CD4-positive, alpha-beta T cell (primary cell): ENCODE data around the gene SLC11A1. TPM values are rescaled to one million over a fixed set of nuclear protein-coding genes. Genes with fewer than 3 reads are reported as not detected.

Experiments
- ATAC-seq: fragments of 200-7000 bp; cut with Tn5 transposase; one replicate; pipeline ENCODE4 v1.10.0; 2022; ENCODE audit warnings: mild to moderate bottlenecking; ENCODE audit not compliant: poor library complexity
- CTCF ChIA-PET: fragments of 350-600 bp; sonication (Branson Sonifier 250); formaldehyde crosslinking; loops from one replicate; lab custom pipeline; 2021; ENCODE audit warnings: antibody characterized with exemption, inconsistent platforms; lab: Charles Lee
- POLR2A ChIA-PET: fragments of 350-600 bp; sonication (Branson Sonifier 250); formaldehyde crosslinking; loops from one replicate; lab custom pipeline; 2021; ENCODE audit warnings: antibody characterized with exemption, inconsistent platforms; lab: Charles Lee
- DNase-seq, 14 experiments: peaks; one replicate each; pipeline ENCODE4 v3.0.0-alpha.2; 2013 to 2020; ENCODE audit warnings: mixed read lengths in 2 of 14
- H3K27ac ChIP-seq, 2 donors: one replicate each; pipeline versions ENCODE4 v1.5.1 to v1.7.0; 2013; ENCODE audit warnings: low read length in 2 of 2, low read depth in 1 of 2, mild to moderate bottlenecking in 1 of 2
- H3K27me3 ChIP-seq, 2 experiments: 1 replicate in 1 of 2; 2 replicates in 1 of 2; pipeline versions ENCODE4 v1.6.1 to v1.7.0; 2013; ENCODE audit warnings: low read length in 2 of 2, control low read depth in 1 of 2, mild to moderate bottlenecking in 1 of 2, moderate library complexity in 1 of 2; ENCODE audit not compliant: insufficient read depth in 2 of 2, control insufficient read depth in 1 of 2
- H3K36me3 ChIP-seq: one replicate; pipeline ENCODE4 v1.6.1; 2013; ENCODE audit warnings: low read length, control low read depth; ENCODE audit not compliant: insufficient read depth
- H3K4me1 ChIP-seq: one replicate; pipeline ENCODE4 v1.6.1; 2013; ENCODE audit warnings: low read length, control low read depth; ENCODE audit not compliant: insufficient read depth
- H3K4me3 ChIP-seq: one replicate; pipeline ENCODE4 v1.5.1; 2013; ENCODE audit warnings: mild to moderate bottlenecking, low read length, moderate library complexity
- H3K9me3 ChIP-seq, 2 experiments: 1 replicate in 1 of 2; 2 replicates in 1 of 2; pipeline versions ENCODE4 v1.6.1 to v1.7.0; 2013; ENCODE audit warnings: low read length in 2 of 2, mild to moderate bottlenecking in 2 of 2, control low read depth in 1 of 2, moderate library complexity in 1 of 2; ENCODE audit not compliant: control insufficient read depth in 1 of 2, insufficient read depth in 1 of 2
- H3K27ac Mint-ChIP-seq: one replicate; pipeline ENCODE4 v1.8.0; 2020; ENCODE audit warnings: mixed read lengths
- H3K27me3 Mint-ChIP-seq: one replicate; pipeline ENCODE4 v1.8.0; 2021; ENCODE audit warnings: mixed read lengths
- H3K36me3 Mint-ChIP-seq: one replicate; pipeline ENCODE4 v1.8.0; 2021; ENCODE audit warnings: low read depth, mixed read lengths
- H3K4me1 Mint-ChIP-seq: one replicate; pipeline ENCODE4 v1.8.0; 2021; ENCODE audit warnings: low read depth, mixed read lengths
- H3K4me3 Mint-ChIP-seq: one replicate; pipeline ENCODE4 v1.8.0; 2020; ENCODE audit warnings: mild to moderate bottlenecking, mixed read lengths
- H3K9me3 Mint-ChIP-seq: one replicate; pipeline ENCODE4 v1.8.0; 2020; ENCODE audit warnings: mixed read lengths
- CTCF ChIP-seq: fragments of 200-600 bp; IDR thresholded peaks from one replicate; pipeline ENCODE4 v1.8.0; 2022; ENCODE audit warnings: antibody characterized with exemption, mild to moderate bottlenecking
- intact Hi-C, 2 experiments: fragments of 100-400 bp; cut with DNase I in 1 of 2; cut with micrococcal nuclease in 1 of 2; formaldehyde crosslinking; loops; one replicate each; pipeline versions ENCODE4 v1.15.1 to v1.9.0; 2023 to 2025; cut with DNase I, micrococcal nuclease
- total RNA-seq, 174 experiments: library from RNA in 2 of 174; stranded (reverse) in 2 of 174; gene quantifications; one replicate each; pipeline ENCODE4 v1.2.3 and lab custom pipeline; 2021 to 2026

Gene SLC11A1
- total RNA-seq, 2 experiments from 2014 or later: 4.9 to 6.3 TPM

DNA sequence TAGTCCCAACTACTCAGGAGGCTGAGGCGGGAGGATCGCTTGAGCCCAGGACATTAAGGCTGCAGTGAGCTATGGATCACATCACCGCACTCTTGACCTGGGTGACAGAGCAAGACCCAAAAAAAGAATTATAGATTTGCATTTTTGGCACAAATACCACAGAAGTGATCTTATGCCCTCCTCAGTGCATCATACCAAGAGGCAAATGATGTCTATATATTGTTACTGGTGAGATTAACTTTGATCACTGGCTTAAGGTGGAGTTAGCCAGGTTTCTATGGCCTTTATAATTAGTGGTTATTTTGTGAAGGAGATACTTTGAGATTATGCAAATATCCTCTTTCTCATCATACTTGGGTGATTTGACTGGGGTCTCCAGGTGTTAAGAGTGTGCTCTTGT is 47.5 kb upstream of the SLC11A1 start:
- no peaks in the 10 kb centered on the region for H3K27me3 ChIP-seq
- H3K36me3 Mint-ChIP-seq: no peaks in the 10 kb centered on the region
- ChIA-PET POLR2A (no interaction called here), CTCF (no interaction called here)
- H3K36me3 ChIP-seq: no peaks in the 10 kb centered on the region
- H3K4me3 Mint-ChIP-seq: no peak overlapping the region
- H3K27ac Mint-ChIP-seq: no peak overlapping the region
- H3K27me3 Mint-ChIP-seq: no peaks in the 10 kb centered on the region
- no peak overlapping the region for H3K4me3 ChIP-seq
- H3K9me3 Mint-ChIP-seq: no peaks in the 10 kb centered on the region
- TF ChIP-seq CTCF: no peak
- H3K4me1 Mint-ChIP-seq: no peaks in the 10 kb centered on the region
- no peak overlapping the region for H3K27ac ChIP-seq
- no peak for ATAC-seq
- no peak for DNase-seq
- H3K9me3 ChIP-seq: no peaks in the 10 kb centered on the region
- intact Hi-C loops: no loop called here
- peaks cover 9% of the 10 kb centered on the region for H3K4me1 ChIP-seq

GRCh38 chr2:218340656-218341055 is 41.4 kb upstream of the SLC11A1 start:
- no peaks in the 10 kb centered on the region for H3K27me3 ChIP-seq
- no peaks in the 10 kb centered on the region for H3K4me1 ChIP-seq
- H3K36me3 Mint-ChIP-seq: no peaks in the 10 kb centered on the region
- no peak overlapping the region for H3K4me3 Mint-ChIP-seq
- H3K9me3 Mint-ChIP-seq: no peaks in the 10 kb centered on the region
- ChIA-PET POLR2A (no interaction called here), CTCF (no interaction called here)
- H3K9me3 ChIP-seq: no peaks in the 10 kb centered on the region
- DNase-seq: no peak
- no peak overlapping the region for H3K27ac Mint-ChIP-seq
- no peaks in the 10 kb centered on the region for H3K36me3 ChIP-seq
- intact Hi-C loops: no loop called here
- TF ChIP-seq CTCF: no peak
- ATAC-seq: no peak
- no peaks in the 10 kb centered on the region for H3K27me3 Mint-ChIP-seq
- no peak overlapping the region for H3K4me3 ChIP-seq
- H3K27ac ChIP-seq: no peak overlapping the region
- H3K4me1 Mint-ChIP-seq: no peaks in the 10 kb centered on the region

GRCh38 chr2:218341381-218341780 is 40.7 kb upstream of the SLC11A1 start:
- no peak for TF ChIP-seq CTCF
- H3K9me3 Mint-ChIP-seq: no peaks in the 10 kb centered on the region

More at GRCh38 chr2:218341381-218341780, 40.7 kb upstream of the SLC11A1 start:
- no peak for DNase-seq
- Histone ChIP-seq H3K9me3 (no peaks in the 10 kb centered on the region), H3K4me1 (no peaks in the 10 kb centered on the region), H3K4me3 (no peak overlapping the region), H3K36me3 (no peaks in the 10 kb centered on the region), H3K27me3 (no peaks in the 10 kb centered on the region), H3K27ac (no peak overlapping the region)
- ChIA-PET POLR2A (no interaction called here), CTCF (no interaction called here)
- H3K27me3 Mint-ChIP-seq: no peaks in the 10 kb centered on the region
- ATAC-seq: no peak
- no peak overlapping the region for H3K27ac Mint-ChIP-seq
- intact Hi-C loops: no loop called here
- no peaks in the 10 kb centered on the region for H3K4me1 Mint-ChIP-seq
- no peaks in the 10 kb centered on the region for H3K36me3 Mint-ChIP-seq
- no peak overlapping the region for H3K4me3 Mint-ChIP-seq
